ENCODE data around the gene BLTP2. TPM values are rescaled to one million over a fixed set of nuclear protein-coding genes. Genes with fewer than 3 reads are reported as not detected.

BLTP2 gene
- total and polyA plus RNA-seq, 10 of the 15 experiments (the other 5 are each of a cell fraction or from before 2014, with no cell fraction given): 14.2 to 151 (median 78.1) TPM

DNA sequence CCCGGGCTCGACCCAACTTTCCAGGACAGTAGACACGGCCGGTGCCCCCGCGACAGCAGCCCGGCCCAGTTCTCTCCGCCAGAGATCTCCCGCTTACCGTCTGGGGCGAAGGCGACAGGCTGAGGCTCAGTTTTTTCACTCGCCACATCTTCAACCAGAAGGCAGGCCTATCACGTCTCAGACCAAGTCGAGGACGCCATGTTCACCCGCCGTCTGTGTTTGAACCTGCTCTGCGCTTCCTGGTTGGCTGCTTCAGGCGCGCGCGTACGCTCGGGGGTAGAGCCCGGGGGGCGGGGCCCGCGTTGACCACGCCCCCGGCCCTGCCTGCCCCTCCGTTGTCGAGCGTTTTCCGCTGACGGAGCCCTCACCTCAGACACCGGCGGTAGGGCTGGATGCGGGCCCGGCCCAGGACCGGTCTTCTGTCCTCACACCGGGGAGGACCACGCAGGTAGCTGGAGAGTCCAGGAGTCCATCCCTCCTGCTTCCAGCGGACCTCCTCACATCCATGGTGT, 46.1 kb downstream of the BLTP2 start, which contains the start of gene SPAG5 (continued):
- TF ChIP-seq PKNOX1 (IDR thresholded peaks at IDR 0.05): peak; percentile 54; the same call in 1 of the 2 replicates
- no peak for TF ChIP-seq STAT1 (conservative IDR thresholded peaks at IDR 0.05)
- TF ChIP-seq, protein P1, sequence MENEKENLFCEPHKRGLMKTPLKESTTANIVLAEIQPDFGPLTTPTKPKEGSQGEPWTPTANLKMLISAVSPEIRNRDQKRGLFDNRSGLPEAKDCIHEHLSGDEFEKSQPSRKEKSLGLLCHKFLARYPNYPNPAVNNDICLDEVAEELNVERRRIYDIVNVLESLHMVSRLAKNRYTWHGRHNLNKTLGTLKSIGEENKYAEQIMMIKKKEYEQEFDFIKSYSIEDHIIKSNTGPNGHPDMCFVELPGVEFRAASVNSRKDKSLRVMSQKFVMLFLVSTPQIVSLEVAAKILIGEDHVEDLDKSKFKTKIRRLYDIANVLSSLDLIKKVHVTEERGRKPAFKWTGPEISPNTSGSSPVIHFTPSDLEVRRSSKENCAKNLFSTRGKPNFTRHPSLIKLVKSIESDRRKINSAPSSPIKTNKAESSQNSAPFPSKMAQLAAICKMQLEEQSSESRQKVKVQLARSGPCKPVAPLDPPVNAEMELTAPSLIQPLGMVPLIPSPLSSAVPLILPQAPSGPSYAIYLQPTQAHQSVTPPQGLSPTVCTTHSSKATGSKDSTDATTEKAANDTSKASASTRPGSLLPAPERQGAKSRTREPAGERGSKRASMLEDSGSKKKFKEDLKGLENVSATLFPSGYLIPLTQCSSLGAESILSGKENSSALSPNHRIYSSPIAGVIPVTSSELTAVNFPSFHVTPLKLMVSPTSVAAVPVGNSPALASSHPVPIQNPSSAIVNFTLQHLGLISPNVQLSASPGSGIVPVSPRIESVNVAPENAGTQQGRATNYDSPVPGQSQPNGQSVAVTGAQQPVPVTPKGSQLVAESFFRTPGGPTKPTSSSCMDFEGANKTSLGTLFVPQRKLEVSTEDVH (IDR thresholded peaks at IDR 0.05; ENCODE audit: low read depth, partially characterized antibody): no peak
- no peak for TF ChIP-seq CHD1 (IDR thresholded peaks at IDR 0.05; ENCODE audit: low read depth, low read length)

- FAIRE-seq: no peak
- peaks cover 0 to 4% of the 10 kb centered on the region in 2 experiments; a peak in 1 of 4 replicates for H3K36me3 ChIP-seq (ENCODE audit: control insufficient read depth in 2 of 2, insufficient read depth in 2 of 2, low read length in 1 of 2)
- ChIA-PET RAD21 (ENCODE audit: unreplicated experiment) (interaction anchor here (0.8 to 2.9 kb wide), 3 partner anchors 11 to 27 kb away, joined by 4 to 24 read pairs (median 4); partner anchors contain the start of genes ALDOC and PIGS), SMC1A (ENCODE audit: uncharacterized antibody, unreplicated experiment) (interaction anchor here (1.0 to 2.9 kb wide), 8 partner anchors 16 to 351 kb away, joined by 3 to 25 read pairs (median 8); partner anchors contain the start of genes ALDOC, PIGS and UNC119), CTCF (interaction anchor here (0.6 to 5.9 kb wide), 12 partner anchors 13 to 129 kb away, joined by 3 to 51 read pairs (median 5); partner anchors contain the start of genes ALDOC and RSKR), POLR2A (interaction anchor here (0.9 to 5.4 kb wide), 15 partner anchors 9 to 121 kb away, joined by 3 to 56 read pairs (median 4); partner anchors contain the start of genes ALDOC, PIGS, PROCA1 and RPL23A)
- peak overlapping the region; percentile 94 for H3K27ac ChIP-seq (ENCODE audit: control insufficient read depth, insufficient read depth)
- peak overlapping the region; percentile 97 for H3K9ac ChIP-seq (ENCODE audit: control insufficient read depth, insufficient read depth, low read length)
- H4K20me1 ChIP-seq (ENCODE audit: control insufficient read depth, insufficient read depth): no peaks in the 10 kb centered on the region
- BruUV-seq (replicated peaks): TSS peak; percentile 75
- in situ Hi-C loops (cut with MboI): no loop called here
- peaks cover 5% of the 10 kb centered on the region for H3K4me1 ChIP-seq (ENCODE audit: control insufficient read depth, insufficient read depth, low read length)
- intact Hi-C loops (cut with micrococcal nuclease; ENCODE audit: unreplicated experiment): loop anchor here (2.0 kb wide), 3 partner anchors 22 to 50 kb away; partner anchors contain the start of genes ALDOC and BLTP2
- WGBS (ENCODE audit: insufficient coverage, insufficient replicate concordance, low lambda C conversion rate, missing lambda C conversion rate): 2% methylated on average over 17 of the region's 17 CpGs
- H3K9me3 ChIP-seq (replicated peaks; ENCODE audit: control insufficient read depth, insufficient read depth, low read length): no peaks in the 10 kb centered on the region
- peak; percentile 3; the same call in 2 of the 3 replicates for ATAC-seq
- no peak for DNase-seq (ENCODE audit: low read depth, low spot score)
- peak overlapping the region; percentile 98 for H3K4me3 ChIP-seq
- peak overlapping the region; percentile 95 for H3K4me2 ChIP-seq (ENCODE audit: control insufficient read depth, insufficient read depth)
- H2AFZ ChIP-seq (ENCODE audit: control insufficient read depth, low read depth, low read length): peak overlapping the region; percentile 82
- H3K79me2 ChIP-seq (ENCODE audit: control insufficient read depth, insufficient read depth, low read length): peaks cover 21% of the 10 kb centered on the region
- H3K27me3 ChIP-seq (replicated peaks in 1 of 2; ENCODE audit: control insufficient read depth in 2 of 2, insufficient read depth in 2 of 2, low read length in 1 of 2): no peaks in the 10 kb centered on the region
- no peak for TF ChIP-seq RB1 (IDR thresholded peaks at IDR 0.05; ENCODE audit: borderline replicate concordance)
- TF ChIP-seq, protein P2, sequence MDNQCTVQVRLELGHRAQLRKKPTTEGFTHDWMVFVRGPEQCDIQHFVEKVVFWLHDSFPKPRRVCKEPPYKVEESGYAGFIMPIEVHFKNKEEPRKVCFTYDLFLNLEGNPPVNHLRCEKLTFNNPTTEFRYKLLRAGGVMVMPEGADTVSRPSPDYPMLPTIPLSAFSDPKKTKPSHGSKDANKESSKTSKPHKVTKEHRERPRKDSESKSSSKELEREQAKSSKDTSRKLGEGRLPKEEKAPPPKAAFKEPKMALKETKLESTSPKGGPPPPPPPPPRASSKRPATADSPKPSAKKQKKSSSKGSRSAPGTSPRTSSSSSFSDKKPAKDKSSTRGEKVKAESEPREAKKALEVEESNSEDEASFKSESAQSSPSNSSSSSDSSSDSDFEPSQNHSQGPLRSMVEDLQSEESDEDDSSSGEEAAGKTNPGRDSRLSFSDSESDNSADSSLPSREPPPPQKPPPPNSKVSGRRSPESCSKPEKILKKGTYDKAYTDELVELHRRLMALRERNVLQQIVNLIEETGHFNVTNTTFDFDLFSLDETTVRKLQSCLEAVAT (IDR thresholded peaks at IDR 0.05): no peak
- TF ChIP-seq TARDBP (IDR thresholded peaks at IDR 0.05; ENCODE audit: borderline replicate concordance): no peak
- TF ChIP-seq NRF1 (conservative IDR thresholded peaks at IDR 0.05; ENCODE audit: low read depth, low read length): no peak
- TF ChIP-seq PAX5 (IDR thresholded peaks at IDR 0.05; ENCODE audit: borderline replicate concordance, low read depth, low read length): no peak
- no peak for TF ChIP-seq MEF2A (IDR thresholded peaks at IDR 0.05; ENCODE audit: insufficient read depth, low read depth, low read length)
- TF ChIP-seq, protein P3, sequence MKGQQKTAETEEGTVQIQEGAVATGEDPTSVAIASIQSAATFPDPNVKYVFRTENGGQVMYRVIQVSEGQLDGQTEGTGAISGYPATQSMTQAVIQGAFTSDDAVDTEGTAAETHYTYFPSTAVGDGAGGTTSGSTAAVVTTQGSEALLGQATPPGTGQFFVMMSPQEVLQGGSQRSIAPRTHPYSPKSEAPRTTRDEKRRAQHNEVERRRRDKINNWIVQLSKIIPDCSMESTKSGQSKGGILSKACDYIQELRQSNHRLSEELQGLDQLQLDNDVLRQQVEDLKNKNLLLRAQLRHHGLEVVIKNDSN (IDR thresholded peaks at IDR 0.05; ENCODE audit: borderline replicate concordance, extremely low read length, insufficient read depth, low read depth, low read length): no peak
- TF ChIP-seq, protein P4, sequence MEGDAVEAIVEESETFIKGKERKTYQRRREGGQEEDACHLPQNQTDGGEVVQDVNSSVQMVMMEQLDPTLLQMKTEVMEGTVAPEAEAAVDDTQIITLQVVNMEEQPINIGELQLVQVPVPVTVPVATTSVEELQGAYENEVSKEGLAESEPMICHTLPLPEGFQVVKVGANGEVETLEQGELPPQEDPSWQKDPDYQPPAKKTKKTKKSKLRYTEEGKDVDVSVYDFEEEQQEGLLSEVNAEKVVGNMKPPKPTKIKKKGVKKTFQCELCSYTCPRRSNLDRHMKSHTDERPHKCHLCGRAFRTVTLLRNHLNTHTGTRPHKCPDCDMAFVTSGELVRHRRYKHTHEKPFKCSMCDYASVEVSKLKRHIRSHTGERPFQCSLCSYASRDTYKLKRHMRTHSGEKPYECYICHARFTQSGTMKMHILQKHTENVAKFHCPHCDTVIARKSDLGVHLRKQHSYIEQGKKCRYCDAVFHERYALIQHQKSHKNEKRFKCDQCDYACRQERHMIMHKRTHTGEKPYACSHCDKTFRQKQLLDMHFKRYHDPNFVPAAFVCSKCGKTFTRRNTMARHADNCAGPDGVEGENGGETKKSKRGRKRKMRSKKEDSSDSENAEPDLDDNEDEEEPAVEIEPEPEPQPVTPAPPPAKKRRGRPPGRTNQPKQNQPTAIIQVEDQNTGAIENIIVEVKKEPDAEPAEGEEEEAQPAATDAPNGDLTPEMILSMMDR (IDR thresholded peaks at IDR 0.05 in 2 of 3, conservative IDR thresholded peaks at IDR 0.05 in 1 of 3; ENCODE audit: control insufficient read depth in 2 of 3, extremely low read depth in 1 of 3, insufficient read depth in 1 of 3, low read depth in 3 of 3, low read length in 3 of 3): no peak
Measured at GRCh38 chr17:28598389-28598788, 46.6 kb downstream of the BLTP2 start.
